Non-pigmented ciliary epithelial cell (primary cell): ENCODE measurements around the gene DDX52.
A peak's percentile ranks its signal among the peaks of the same experiment; 100 is the strongest.

Source experiments
- DNase-seq: peaks from one replicate; pipeline ENCODE4 v3.0.0-alpha.2; 2010; ENCODE audit warnings: low read depth

The DDX52 gene

GRCh38 chr17:37576281-37576680 lies 67.0 kb downstream of the DDX52 start:
- no peak for DNase-seq

- DNase-seq, result no peak
These were observed 68.8 kb downstream of the DDX52 start for GRCh38 chr17:37574427-37574826.

- no peak for DNase-seq
These were observed 71.6 kb downstream of the DDX52 start for GRCh38 chr17:37571674-37572073.

GRCh38 chr17:37570527-37571093 lies 72.6 kb downstream of the DDX52 start:
- DNase-seq, result peak; percentile 30

GRCh38 chr17:37568350-37569053 lies 74.7 kb downstream of the DDX52 start:
- no peak for DNase-seq

- no peak for DNase-seq
These were observed 75.7 kb downstream of the DDX52 start for GRCh38 chr17:37567538-37567937.

- DNase-seq, result no peak
These were observed 76.1 kb downstream of the DDX52 start for GRCh38 chr17:37567137-37567536.

GRCh38 chr17:37564252-37564651 lies 79.0 kb downstream of the DDX52 start:
- no peak for DNase-seq

GRCh38 chr17:37562016-37562745 lies 81.1 kb downstream of the DDX52 start:
- DNase-seq, result no peak
